ENCODE data around the gene INSM1.
"Not testable (repeated sequence)": the region's sequence is repeated elsewhere in the genome, so short reads cannot be mapped to it uniquely, and the experiment has no call there.

DNA sequence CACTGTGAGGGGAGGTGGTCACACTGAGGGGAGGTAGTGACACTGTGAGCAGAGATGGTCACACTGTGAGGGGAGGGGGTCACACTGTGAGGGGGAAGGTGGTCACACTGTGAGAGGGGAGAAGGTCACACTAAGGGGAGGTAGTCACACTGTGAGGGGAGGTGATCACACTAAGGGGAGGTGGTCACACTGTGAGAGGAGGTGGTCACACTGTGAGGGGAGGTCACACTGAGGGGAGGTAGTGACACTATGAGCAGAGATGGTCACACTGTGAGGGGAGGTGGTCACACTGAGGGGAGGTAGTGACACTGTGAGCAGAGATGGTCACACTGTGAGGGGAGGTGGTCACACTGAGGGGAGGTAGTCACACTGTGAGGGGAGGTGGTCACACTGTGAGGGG lies 12.4 kb upstream of the INSM1 start:
- TF ChIP-seq YY1 (IDR thresholded peaks at IDR 0.05; ENCODE audit: insufficient read depth, insufficient read length); ZNF274 (IDR thresholded peaks at IDR 0.05; ENCODE audit: low read depth, low read length): not testable (repeated sequence)

Measured in NT2/D1 (cell line).